GM23248 (cell line): Measurements from ENCODE around the gene BICD1.

Source experiments
- EZH2 ChIP-seq: fragments of 200-600 bp; sonication (generic); IDR thresholded peaks from 2 replicates; pipeline ENCODE4 v1.6.1; 2018; ENCODE audit warnings: antibody characterized with exemption, mild to moderate bottlenecking; ENCODE audit not compliant: insufficient read depth, poor library complexity, severe bottlenecking
- EZH2phosphoT487 ChIP-seq: fragments of 200-600 bp; sonication (generic); IDR thresholded peaks from 2 replicates; pipeline ENCODE4 v1.6.1; 2018; ENCODE audit warnings: antibody characterized with exemption, moderate library complexity, mild to moderate bottlenecking, low read depth; ENCODE audit not compliant: insufficient read depth

GRCh38 chr12:32125455-32126084, 18.9 kb downstream of the BICD1 start:
- TF ChIP-seq EZH2, result no peak
- no peak for TF ChIP-seq EZH2phosphoT487
